NCI-H345 treated with DMSO at 0.1 percent for 48 hours (cell line): ENCODE data around the gene TIGD3.
A peak's percentile ranks its signal among the peaks of the same experiment; 100 is the strongest.
"Not testable (repeated sequence)": the region's sequence is repeated elsewhere in the genome, so short reads cannot be mapped to it uniquely, and the experiment has no call there.

Source experiments
- DNase-seq: peaks from one replicate; lab custom pipeline; 2025; ENCODE audit not compliant: unreplicated experiment; lab: John Stamatoyannopoulos, UW

Gene TIGD3

GRCh38 chr11:65325435-65325834, 29.1 kb upstream of the TIGD3 start:
- no peak for DNase-seq

- no peak for DNase-seq
Measured at GRCh38 chr11:65327021-65327420, 27.5 kb upstream of the TIGD3 start.

- DNase-seq, result no peak
Measured at GRCh38 chr11:65329478-65329877, 25.1 kb upstream of the TIGD3 start.

GRCh38 chr11:65329944-65330403, 24.6 kb upstream of the TIGD3 start:
- DNase-seq, result peak; percentile 72

GRCh38 chr11:65330544-65330943, 24.0 kb upstream of the TIGD3 start:
- no peak for DNase-seq

GRCh38 chr11:65332591-65332990, 22.0 kb upstream of the TIGD3 start:
- DNase-seq, result not testable (repeated sequence)

- no peak for DNase-seq
Measured at GRCh38 chr11:65334696-65335295, 19.8 kb upstream of the TIGD3 start.

GRCh38 chr11:65338676-65339075, 15.9 kb upstream of the TIGD3 start:
- no peak for DNase-seq

- DNase-seq, result no peak
Measured at GRCh38 chr11:65340226-65340625, 14.3 kb upstream of the TIGD3 start.

- no peak for DNase-seq
Measured at GRCh38 chr11:65341856-65342255, 12.7 kb upstream of the TIGD3 start.

- DNase-seq, result no peak
Measured at GRCh38 chr11:65351511-65351910, 3.0 kb upstream of the TIGD3 start.

GRCh38 chr11:65352783-65353182, 1.8 kb upstream of the TIGD3 start:
- DNase-seq, result no peak

GRCh38 chr11:65353376-65353775, 1.2 kb upstream of the TIGD3 start:
- no peak for DNase-seq

- no peak for DNase-seq
Measured at GRCh38 chr11:65353900-65354264, 669 bp upstream of the TIGD3 start.

- DNase-seq, result peak; percentile 55
Measured at GRCh38 chr11:65355013-65355775, 643 bp downstream of the TIGD3 start.

GRCh38 chr11:65355776-65356393, 1.3 kb downstream of the TIGD3 start:
- DNase-seq, result no peak

GRCh38 chr11:65356394-65356972, 1.9 kb downstream of the TIGD3 start:
- DNase-seq, result no peak

- no peak for DNase-seq
Measured at GRCh38 chr11:65357856-65358356, 3.4 kb downstream of the TIGD3 start.

- DNase-seq, result no peak
Measured at GRCh38 chr11:65362320-65362931, 7.9 kb downstream of the TIGD3 start.

GRCh38 chr11:65362966-65363365, 8.4 kb downstream of the TIGD3 start:
- no peak for DNase-seq

GRCh38 chr11:65363770-65364169, 9.2 kb downstream of the TIGD3 start:
- DNase-seq, result no peak
